Colon (tissue), 2 donors: ENCODE measurements around the gene SPRR3.
"Not testable (repeated sequence)": the region's sequence is repeated elsewhere in the genome, so short reads cannot be mapped to it uniquely, and the experiment has no call there.

Experiments used
- FAIRE-seq: peaks from 2 replicates; lab custom pipeline; 2012; peaks lifted over from hg19 to GRCh38; lab: Jason Lieb, UNC
- donor health status: control.
- donor health status: control.

SPRR3 gene

DNA sequence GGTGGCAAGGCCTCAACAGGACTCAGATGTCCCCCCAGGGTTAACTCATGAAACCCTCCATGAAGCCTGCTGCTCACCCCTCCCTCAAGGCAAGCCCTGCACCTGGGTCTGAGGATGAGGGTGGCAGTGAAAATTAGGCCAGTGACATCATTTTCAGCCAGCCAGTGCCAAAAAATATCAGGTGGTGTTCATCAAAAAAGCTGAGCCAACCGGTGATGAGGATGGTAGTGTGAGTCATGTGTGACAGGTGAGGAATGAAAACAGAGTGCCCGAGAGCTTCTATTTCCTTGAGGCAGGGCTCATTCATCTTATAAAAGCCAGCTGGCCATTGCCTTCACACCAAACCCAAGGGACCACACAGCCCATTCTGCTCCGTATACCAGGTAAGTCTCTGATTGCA is 17.8 kb upstream of the SPRR3 start, which contains the start of gene SPRR1A:
Gene SPRR1A (plus strand): TSS at position 339 of the 400 bp plus-strand sequence. CDS start 1,150 bp downstream, outside the sequence.
- FAIRE-seq: no peak

DNA sequence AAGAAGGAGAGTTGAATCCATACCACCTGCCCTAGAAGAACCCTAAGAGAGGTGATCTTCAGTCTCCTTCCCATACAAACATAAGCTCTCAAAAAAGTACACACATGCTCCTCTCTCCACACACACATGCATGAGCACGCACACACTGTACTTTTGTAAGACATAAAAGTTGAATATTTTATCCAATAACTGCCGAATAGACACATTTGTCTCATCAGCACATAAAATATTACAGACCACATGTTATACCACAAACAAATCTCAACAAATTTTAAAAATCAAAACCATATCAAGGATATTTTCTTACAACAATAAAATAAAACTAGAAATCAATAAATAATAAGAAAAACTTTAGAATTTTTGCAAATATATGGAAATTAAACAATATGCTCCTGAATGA is 15.0 kb upstream of the SPRR3 start:
- FAIRE-seq: peak; percentile 5

DNA sequence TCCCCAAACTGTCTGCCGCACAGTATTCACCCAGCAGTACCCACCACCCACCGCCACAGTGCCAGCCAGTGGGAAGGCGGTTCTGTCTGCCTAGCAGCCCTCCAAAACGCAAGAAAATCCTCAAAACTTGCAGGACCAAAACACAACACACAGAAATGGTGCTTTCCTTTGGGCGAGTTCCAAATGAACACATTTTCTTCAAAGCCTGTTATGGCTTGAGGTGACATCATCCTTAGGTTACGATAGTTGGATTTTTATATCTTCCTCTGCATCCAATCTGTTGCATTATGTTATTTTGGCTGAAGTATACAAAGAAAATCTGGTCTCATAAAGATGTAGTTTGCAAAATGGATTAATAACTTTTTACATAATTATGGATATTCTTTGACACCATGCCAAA is 8.4 kb upstream of the SPRR3 start:
- no peak for FAIRE-seq

DNA sequence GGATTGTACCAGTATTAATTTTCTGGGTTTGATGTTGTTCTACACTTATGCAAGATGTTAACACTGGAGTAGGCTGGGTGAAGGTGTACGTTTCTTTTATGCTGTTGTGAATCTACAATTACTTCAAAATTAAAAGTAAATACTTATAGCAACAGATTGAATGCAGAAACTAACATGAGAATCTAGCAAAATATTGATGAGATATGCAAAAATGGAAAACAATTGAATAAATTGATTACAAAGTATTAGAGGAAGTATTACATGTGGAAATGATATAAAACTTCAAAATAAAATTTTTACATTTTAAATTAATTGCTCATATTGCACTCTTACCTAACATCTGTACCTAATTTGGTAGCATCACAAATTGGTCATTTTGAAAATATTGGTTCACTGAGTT is 5.7 kb upstream of the SPRR3 start:
- no peak for FAIRE-seq

DNA sequence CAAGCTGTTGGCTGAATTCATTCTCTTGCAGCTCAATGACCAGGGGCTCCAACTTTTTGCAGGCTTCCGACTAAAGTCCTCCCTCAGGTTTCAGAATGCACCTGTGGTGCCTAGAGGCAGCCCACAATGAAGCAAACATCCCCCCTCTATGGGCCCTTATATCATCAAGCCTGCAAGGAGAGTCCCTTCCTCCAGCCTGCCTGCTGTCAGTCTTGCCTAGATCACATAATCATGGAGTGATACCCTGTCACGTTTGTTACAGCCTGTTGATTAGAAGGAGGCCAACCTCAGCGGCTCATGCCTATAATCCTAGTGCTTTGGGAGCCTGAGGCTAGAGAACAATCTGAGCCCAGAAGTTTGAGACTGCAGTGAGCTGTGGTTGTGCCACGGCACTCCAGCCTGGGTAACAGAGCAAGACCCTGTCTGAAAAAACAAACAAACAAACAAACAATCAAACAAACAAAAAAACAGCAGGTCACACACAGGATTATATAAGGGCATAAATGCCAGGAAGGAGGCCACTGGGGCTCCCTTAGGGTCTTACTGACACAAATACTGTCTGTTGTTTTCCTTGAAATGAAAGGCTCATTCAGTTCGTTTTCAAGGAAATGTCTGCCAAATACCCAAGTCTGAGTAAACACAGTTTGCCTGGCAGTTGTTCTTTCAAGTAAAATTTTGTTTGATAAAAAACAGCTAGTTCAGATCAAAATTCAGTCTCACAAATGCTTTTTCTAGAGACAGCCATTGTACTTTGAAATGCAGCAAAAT is 4.7 kb upstream of the SPRR3 start:
- no peak for FAIRE-seq

DNA sequence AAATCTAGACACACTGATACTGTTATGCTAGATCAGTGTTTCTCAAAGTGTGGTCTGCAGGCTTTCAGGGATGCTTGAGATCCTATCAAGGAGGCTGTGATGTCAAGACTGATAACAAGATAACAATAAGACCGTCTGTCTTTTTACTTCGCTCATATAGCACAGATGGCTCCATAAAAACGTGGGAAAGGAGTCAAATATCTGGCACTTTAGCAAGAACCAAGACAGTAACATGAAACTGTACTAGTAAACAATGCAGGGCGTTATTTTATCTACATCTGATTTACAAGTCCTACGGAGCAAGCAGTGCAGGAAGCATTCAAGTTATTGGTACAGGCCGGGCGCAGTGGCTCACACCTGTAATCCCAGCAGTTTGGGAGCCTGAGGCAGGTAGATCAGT is 3.6 kb upstream of the SPRR3 start:
- no peak for FAIRE-seq

DNA sequence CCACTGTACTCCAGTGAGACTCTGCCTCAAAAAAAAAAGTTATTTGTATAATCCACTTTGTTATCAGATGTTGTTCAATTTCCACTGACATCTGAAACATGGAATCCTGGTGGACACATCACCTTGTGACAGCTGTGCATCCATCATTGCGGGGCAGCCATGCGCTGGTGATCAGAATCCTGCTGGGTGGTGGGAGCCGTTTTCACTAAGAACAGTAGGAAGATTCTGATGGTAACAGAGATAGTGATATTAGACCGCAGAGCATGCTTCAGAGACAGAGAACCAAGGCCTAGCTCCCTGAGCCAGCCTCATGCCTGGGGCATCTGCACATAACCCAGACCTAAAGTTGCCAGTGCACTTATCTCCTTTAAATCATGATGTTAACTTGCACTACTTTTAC is 3.1 kb upstream of the SPRR3 start:
- no peak for FAIRE-seq

DNA sequence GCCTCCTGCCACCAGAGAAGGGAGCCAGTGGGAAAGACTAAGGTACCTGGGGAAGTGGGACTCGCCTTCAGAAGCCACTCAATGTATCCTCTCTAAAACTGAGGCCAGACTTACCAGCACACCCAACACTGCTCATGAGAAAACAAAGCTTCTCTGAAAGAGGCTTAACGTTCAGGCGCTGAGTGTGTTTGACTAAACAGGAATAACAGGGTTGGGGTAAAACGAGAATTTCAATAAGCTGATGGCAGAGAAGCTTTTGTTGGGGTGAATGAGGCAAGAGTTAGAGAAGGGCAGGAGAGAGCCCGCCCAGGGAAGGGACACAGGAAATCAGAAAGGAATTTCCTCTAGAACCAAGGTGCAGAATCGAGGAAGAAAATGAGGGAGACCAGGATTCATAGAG is 1.7 kb upstream of the SPRR3 start:
- FAIRE-seq: no peak

DNA sequence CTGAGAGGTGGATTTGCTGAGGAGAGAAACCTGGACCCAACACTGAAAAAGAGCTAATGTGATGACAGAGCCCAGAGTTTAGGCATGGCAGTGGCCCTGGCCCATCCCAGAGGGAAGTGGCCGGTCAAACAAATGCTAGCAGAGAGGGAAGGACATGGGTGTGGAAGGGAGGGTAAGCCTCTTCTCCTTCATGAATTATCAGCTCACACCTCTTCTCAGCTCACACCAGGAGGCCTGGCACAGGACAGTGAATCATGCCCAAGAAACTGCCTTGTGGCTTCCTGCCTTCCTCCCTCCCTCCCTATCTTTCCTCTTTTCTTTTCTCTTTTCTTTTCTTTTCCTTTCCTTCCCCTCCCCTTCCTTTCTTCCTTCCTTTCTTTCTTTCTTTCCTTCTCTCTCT is 1.3 kb upstream of the SPRR3 start:
- FAIRE-seq: no peak

DNA sequence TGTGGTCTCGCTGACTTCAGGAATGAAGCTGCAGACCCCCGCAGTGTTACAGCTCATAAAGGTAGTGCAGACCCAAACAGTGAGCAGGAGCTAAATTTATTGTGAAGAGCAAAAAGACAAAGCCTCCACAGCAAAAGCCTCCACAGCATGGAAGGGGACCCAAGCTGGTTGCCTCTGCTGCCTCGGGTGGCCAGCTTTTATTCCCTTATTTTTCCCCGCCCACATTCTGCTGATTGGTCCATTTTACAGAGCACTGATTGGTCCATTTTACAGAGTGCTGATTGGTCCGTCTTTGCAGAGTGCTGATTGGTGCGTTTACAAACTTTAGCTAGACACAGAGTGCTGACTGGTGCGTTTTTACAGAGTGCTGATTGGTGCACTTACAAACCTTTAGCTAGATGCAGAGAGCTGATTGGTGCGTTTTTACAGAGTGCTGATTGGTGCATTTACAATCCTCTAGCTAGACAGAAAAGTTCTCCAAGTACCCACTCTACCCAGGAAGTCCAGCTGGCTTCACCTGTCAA is 9.7 kb downstream of the SPRR3 start:
- not testable (repeated sequence) for FAIRE-seq

DNA sequence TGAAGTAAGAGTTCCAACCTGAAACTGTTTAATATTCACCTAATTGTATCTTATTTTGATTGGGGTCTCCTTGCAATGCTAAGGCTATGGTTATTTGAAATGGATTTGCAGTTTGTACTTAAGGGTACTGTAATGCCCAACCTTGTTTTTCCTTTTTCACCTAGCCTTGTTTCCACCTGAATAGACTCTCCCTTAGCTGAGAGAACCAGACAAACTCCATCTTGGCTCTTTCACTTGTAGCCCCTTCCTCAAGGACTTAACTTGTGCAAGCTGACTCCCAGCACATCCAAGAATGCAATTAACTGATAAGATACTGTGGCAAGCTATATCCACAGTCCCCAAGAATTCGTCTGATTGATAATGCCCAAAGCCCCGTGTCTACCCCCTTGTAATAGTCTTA is 20.3 kb downstream of the SPRR3 start:
- FAIRE-seq: not testable (repeated sequence)

DNA sequence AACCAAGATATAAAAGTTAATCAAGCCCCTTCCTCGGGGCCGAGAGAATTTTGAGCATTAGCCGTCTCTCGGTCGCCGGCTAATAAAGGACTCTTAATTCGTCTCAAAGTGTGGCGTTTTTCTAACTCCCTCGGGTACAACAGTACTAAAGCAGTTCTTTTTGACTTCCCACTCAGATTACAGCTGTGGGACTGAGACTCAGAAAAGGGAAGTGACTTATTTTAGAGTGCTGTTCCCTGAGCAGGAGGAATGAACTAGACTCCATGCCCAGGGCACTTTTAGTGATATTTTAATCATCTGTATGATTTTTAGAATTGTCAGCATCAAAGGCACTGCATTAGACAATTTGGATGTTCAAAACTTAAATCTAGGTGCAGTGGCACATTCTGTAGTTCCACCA is 20.8 kb downstream of the SPRR3 start:
- not testable (repeated sequence) for FAIRE-seq

DNA sequence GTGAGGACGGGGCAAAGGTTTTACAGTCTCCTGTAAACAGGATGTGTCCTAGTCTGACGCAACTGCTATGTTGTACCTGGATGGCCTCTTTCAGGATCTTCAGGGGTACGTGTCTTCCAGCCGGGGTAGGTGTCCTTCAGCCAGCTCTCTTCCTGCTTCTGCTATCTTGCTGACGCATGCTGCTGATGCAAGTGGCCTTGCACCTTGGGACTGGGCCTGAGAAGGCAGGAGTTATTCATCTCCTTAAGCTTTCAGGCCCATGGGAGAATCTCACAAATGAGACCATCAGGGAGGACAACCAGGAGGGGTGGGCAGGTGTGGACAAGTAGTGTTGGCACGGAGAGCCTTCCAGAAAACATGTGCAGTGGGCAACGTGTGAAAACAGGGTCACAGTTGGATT is 21.6 kb downstream of the SPRR3 start:
- no peak for FAIRE-seq

DNA sequence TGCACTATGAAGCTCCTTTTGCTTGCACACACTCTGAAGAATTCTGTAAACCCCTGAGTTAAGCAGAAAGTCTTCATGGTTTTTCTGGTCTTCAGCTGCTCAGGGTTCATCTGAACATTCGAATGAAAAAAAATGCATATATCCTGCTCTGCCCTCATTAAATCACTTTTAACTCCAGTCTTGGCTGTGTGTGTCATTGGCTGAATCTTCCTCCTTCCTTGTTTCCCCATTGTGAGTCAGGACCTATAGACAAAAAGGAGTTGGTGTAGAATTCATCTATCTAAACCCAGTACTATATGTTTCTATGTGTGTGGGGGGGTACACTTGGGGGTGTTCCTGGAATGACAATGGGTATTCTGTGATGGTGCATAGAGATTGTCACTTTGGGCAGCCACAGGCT is 22.9 kb downstream of the SPRR3 start:
- FAIRE-seq: no peak

DNA sequence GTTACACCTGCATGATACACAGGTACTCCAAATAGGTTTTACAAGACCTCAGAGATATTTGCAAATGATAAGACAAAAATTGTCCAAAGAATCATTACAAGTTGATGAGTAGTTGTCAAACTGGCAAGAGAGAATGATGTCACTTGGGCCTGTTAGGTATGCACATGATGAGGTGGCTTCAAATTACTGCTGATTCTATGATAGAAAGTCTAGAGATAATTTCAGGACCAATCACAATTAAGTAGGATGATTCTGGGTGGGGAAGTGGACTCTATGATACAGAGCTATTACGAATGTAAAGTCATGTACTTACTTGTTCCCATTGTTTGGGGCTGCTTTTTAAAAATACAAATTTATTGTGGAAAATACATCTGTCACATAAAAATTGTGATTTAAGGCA is 24.2 kb downstream of the SPRR3 start:
- FAIRE-seq: no peak

DNA sequence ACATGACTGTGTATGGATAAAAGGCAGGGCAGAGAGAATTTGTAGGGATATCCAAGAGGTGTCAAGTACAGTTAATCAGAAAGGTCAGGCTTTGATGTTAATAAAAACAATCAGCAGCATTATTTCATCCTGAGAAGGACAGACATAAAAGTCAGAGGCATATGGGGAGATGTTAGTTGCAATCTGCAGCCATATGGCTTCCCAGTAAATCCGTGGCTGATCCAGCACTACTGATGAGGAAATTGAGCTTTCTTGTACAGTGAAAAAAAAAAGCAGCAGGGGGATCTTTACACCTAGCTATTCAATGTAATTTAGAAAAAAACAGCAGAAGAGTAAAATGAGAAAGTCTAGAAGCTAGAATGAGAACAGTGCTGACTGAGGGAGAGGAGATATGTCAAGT is 27.2 kb downstream of the SPRR3 start:
- FAIRE-seq: no peak

DNA sequence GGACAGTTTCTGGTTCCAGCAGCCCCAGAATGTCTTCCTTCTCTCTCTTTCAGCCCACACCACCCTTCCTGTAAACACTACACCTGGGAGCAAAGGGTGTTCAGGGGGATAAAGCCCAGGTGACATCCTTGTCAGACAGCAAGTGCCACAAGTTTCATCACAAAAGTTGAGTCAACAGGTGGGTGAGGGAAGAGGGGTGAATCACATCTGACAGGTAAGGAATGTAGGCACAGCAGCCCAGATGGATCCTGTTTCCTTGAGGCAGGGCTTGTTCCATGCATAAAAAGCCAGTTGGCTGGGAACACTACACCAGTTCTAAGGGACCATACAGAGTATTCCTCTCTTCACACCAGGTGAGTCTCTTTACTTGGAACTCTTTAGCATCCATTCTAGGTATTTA is 29.3 kb downstream of the SPRR3 start, which contains the start of gene SPRR1B:
Gene SPRR1B (plus strand): TSS at position 309 of the 400 bp plus-strand sequence. CDS start 1,143 bp downstream, outside the sequence.
- FAIRE-seq: no peak

DNA sequence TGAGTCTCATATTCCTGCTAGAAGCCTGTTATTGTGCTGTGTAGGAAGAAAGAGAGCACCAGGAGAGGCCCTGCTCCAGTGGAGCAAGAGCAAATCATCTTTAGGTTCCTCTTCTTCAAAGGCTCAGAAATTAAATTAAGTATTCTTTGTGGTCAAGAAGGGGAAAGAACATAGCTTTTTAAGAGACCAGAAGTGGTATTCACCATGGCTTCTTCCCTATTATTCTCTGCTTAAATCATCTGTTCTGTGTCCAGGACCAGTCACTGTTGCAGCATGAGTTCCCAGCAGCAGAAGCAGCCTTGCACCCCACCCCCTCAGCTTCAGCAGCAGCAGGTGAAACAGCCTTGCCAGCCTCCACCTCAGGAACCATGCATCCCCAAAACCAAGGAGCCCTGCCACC is 30.5 kb downstream of the SPRR3 start:
- no peak for FAIRE-seq

DNA sequence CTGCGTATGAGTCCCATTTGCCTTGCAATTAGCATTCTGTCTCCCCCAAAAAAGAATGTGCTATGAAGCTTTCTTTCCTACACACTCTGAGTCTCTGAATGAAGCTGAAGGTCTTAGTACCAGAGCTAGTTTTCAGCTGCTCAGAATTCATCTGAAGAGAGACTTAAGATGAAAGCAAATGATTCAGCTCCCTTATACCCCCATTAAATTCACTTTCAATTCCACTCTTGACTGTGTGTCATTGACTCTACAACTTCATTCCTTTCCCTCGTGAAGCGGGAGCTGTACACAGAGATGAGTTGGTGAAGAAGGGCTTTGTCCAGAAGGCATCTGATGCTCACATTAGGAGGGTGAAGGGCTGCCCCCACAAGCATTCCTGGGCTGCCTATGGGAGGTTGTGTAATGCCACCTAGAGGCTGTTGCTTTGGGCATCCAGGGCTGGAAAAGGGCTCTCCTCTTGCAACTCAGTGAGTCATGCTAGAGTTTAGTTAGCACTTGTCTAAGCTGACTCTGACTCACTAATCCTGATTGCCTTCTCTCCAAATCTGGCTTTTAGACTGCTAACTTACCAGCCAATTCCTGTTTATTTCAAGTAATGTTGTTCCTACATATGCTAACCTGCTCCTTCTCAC is 31.2 kb downstream of the SPRR3 start:
- no peak for FAIRE-seq

DNA sequence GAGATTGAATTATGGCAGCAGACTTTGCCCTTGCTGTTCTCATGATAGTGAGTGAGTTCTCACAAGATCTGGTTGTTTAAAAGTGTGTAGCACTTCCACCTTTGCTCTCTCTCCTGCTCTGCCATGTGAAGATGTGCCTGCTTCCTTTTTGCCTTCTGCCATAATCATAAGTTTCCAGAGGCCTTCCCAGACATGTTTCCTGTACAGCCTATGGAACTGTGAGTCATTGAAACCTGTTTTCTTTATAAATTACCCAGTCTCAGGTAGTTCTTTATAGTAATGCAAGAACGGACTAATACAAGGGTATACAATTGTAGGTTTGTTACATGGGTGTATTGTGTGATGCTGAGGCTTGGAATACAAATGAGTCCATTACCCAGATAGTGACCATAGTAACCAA is 33.7 kb downstream of the SPRR3 start:
- FAIRE-seq: no peak

DNA sequence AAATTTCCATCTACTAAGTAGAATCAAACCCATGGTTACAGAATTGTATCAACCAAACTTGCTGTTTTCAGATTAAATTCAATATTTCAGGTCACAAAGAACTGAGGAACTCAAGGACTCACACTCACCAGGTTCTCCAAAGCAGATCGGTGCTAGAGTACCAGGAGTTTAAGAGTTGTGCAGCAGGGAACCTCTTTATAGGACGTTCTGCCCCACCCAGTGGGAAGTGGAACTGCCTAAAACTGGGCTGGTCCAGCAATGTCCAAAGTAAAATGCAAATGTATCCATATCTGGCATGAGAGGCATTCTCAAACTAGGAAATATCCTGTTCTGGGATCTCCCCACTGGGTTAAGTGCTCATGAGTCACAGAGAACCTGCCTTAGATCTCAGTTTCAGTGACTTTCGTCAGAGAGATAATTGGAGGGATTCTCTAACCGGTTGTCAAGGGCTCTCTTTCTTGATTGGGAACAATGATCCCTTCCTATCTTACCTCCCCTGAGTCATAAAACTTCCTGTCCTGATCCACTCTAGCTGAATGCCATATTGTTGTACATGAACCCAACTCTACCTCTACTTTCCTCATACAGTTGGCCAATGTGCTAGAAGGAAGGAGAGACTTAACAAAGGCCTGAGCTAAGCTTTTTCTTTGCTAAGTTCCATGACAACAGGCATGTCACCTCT is 39.5 kb downstream of the SPRR3 start, which contains the start of gene SPRR2D:
Gene SPRR2D (minus strand): TSS at position 171 of the 682 bp plus-strand sequence. CDS start 774 bp downstream, outside the sequence.
- no peak for FAIRE-seq

DNA sequence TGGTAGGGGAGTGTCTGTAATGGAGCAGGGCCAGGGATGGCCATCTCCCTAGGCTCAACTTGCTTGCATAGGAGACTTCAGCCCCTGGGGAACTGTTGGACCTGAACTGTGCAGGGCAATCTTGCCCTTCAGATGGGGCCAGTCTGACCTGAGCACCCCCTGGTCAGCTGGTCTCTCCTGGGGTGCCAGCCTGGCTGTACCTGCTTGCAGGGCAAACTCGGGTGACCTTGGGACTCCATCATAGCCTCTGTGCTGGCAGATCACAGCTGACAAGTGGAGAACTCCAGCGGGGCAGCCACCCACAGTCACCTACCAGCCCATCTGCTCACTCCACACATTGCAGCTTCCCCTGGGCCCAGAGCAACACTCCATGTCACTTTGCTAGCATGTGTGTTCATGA is 47.7 kb downstream of the SPRR3 start:
- FAIRE-seq: no peak
